T-helper 1 cell treated with Interleukin-12 subunit alpha and Interleukin-12 subunit beta and Interleukin-4 antibody, amounts not matched to agents 30 μg/mL and 1 μg/mL, for 36 hours (primary cell): Measurements from ENCODE around the gene CNN2.

ENCODE experiments used
- H3K27ac Mint-ChIP-seq: one replicate; pipeline ENCODE4 v1.8.0; 2021; ENCODE audit warnings: mild to moderate bottlenecking, mixed read lengths
- H3K27me3 Mint-ChIP-seq: one replicate; pipeline ENCODE4 v1.8.0; 2021; ENCODE audit warnings: low read depth, mixed read lengths
- H3K36me3 Mint-ChIP-seq: one replicate; pipeline ENCODE4 v1.8.0; 2021; ENCODE audit warnings: low read depth, mixed read lengths
- H3K4me1 Mint-ChIP-seq: one replicate; pipeline ENCODE4 v1.8.0; 2021; ENCODE audit warnings: low read depth, mixed read lengths
- H3K4me3 Mint-ChIP-seq: one replicate; pipeline ENCODE4 v1.8.0; 2021; ENCODE audit warnings: mild to moderate bottlenecking, moderate library complexity, mixed read lengths
- H3K9me3 Mint-ChIP-seq: one replicate; pipeline ENCODE4 v1.8.0; 2021; ENCODE audit warnings: mixed read lengths

The CNN2 gene

DNA sequence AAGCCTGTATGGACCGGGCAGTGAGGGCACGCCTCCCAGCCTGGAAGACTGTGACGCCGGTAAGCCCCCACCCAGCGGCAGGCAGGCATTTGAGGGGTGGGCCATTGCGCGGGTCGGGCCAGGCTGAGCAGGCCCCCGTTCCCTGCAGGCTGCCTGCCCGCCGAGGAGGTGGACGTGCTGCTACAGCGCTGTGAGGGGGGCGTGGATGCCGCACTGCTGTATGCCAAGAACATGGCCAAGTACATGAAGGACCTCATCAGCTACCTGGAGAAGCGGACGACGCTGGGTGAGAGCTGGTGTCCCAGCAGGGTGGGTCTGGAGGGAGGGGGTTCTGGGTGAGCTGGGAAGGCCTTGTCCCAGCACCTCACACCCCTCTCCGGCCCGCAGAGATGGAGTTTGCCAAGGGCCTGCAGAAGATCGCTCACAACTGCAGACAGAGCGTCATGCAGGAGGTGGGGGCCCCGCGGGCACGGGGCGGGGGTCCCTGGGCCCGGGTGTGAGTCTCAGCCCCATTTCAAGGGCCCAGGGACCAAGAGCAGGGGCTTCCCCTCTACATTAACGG lies 47.6 kb downstream of the CNN2 start:
- H3K9me3 Mint-ChIP-seq: no peaks in the 10 kb centered on the region
- peaks cover 49% of the 10 kb centered on the region for H3K36me3 Mint-ChIP-seq
- peak overlapping the region; percentile 78 for H3K27ac Mint-ChIP-seq
- peak overlapping the region; percentile 44 for H3K4me3 Mint-ChIP-seq
- no peaks in the 10 kb centered on the region for H3K27me3 Mint-ChIP-seq
- peaks cover 37% of the 10 kb centered on the region for H3K4me1 Mint-ChIP-seq

DNA sequence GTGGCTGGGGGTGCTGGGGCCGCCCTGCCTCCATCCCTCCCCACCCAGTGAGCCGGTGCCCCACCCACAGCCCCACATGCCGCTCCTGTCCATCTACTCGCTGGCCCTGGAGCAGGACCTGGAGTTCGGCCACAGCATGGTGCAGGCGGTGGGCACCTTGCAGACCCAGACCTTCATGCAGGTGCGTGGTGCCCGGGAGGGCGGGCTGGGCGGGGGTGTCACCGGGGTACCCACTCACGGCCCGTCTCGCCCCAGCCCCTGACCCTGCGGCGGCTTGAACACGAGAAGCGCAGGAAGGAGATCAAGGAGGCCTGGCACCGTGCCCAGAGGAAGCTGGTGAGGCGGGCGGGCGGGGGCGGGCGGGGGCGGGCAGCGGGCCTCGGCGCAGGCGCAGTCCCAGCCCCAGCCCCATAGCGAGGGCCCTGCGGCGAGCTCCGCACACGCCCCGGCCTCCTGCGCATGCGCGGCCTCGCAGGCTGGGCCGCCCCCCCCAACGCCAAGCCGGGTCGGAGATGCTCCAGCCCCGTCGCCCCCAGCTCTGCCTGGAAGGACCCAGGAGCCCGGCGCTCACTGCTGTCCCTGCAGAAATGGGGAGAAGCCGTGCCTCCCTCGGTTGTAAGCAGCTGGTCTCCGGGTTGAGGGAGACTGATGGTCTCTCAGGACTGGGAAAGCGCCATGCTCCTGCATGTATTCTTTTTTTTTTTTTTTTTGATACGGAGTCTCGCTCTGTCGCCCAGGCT lies 48.3 kb downstream of the CNN2 start:
- H3K27me3 Mint-ChIP-seq: no peaks in the 10 kb centered on the region
- peaks cover 38% of the 10 kb centered on the region for H3K4me1 Mint-ChIP-seq
- H3K4me3 Mint-ChIP-seq: peak overlapping the region; percentile 73
- H3K36me3 Mint-ChIP-seq: peaks cover 48% of the 10 kb centered on the region
- H3K9me3 Mint-ChIP-seq: no peaks in the 10 kb centered on the region
- H3K27ac Mint-ChIP-seq: peak overlapping the region; percentile 94

DNA sequence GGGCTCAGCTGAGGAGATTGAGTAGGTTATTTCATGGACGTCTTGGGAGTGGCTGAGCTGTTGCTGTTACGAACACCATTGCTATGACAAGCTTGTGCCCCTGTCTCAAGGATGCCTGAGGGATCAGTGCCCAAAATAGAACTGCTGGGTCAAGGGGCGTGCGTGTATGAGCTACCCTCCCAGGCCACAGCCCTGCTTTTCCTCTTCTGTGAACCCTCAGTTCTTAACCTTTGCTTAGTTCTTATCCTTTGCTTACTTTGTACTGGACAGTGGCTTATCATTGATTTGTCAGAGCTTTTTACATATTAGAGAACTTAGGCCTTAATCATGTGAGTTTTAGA lies 49.6 kb downstream of the CNN2 start:
- H3K4me1 Mint-ChIP-seq: peaks cover 42% of the 10 kb centered on the region
- H3K27ac Mint-ChIP-seq: peak overlapping the region; percentile 94
- H3K9me3 Mint-ChIP-seq: no peaks in the 10 kb centered on the region
- peaks cover 56% of the 10 kb centered on the region for H3K36me3 Mint-ChIP-seq
- H3K27me3 Mint-ChIP-seq: no peaks in the 10 kb centered on the region
- H3K4me3 Mint-ChIP-seq: peak overlapping the region; percentile 73

DNA sequence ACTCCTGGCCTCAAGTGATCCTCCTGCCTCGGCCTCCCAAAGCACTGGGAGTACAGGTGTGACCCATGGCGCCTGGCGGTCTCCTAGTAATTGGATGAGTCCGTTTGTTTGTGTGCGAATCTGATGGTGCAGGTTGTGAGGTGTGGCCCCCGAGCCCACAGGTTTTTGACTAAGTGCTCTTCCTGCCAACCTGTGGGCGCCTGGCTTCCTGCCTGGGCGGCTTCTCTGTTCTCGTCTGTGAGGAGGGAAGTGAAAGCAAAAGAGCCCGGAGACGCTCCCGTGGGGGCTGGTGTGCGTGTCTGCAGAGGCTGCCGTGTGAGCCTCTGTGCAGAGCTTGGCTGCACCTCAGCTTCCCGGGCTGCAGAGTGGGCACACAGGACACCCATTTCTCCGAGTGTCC lies 50.5 kb downstream of the CNN2 start:
- Mint-ChIP-seq H3K4me3 (peak overlapping the region; percentile 85), H3K4me1 (peaks cover 38% of the 10 kb centered on the region), H3K9me3 (no peaks in the 10 kb centered on the region), H3K36me3 (peaks cover 54% of the 10 kb centered on the region), H3K27ac (peak overlapping the region; percentile 94), H3K27me3 (no peaks in the 10 kb centered on the region)

DNA sequence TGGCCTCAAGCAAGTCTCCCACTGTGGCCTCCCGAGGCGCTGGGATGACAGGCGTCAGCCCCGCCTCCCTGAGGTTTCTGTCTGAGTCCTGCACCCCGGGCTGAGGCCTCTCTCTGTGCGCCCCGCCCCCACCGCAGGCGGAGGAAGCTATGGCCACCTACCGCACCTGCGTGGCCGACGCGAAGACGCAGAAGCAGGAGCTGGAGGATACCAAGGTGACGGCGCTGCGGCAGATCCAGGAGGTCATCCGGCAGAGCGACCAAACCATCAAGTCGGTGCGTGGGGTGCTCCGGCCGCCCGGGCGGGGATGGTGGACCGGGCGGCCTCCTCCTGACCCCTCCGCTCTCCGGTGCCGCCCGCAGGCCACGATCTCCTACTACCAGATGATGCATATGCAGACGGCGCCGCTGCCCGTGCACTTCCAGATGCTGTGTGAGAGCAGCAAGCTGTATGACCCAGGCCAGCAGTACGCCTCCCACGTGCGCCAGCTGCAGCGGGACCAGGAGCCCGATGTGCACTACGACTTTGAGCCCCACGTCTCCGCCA lies 53.2 kb downstream of the CNN2 start:
- H3K9me3 Mint-ChIP-seq: no peaks in the 10 kb centered on the region
- H3K27me3 Mint-ChIP-seq: no peaks in the 10 kb centered on the region
- peaks cover 44% of the 10 kb centered on the region for H3K36me3 Mint-ChIP-seq
- peak overlapping the region; percentile 85 for H3K4me3 Mint-ChIP-seq
- peaks cover 25% of the 10 kb centered on the region for H3K4me1 Mint-ChIP-seq
- H3K27ac Mint-ChIP-seq: peak overlapping the region; percentile 83

DNA sequence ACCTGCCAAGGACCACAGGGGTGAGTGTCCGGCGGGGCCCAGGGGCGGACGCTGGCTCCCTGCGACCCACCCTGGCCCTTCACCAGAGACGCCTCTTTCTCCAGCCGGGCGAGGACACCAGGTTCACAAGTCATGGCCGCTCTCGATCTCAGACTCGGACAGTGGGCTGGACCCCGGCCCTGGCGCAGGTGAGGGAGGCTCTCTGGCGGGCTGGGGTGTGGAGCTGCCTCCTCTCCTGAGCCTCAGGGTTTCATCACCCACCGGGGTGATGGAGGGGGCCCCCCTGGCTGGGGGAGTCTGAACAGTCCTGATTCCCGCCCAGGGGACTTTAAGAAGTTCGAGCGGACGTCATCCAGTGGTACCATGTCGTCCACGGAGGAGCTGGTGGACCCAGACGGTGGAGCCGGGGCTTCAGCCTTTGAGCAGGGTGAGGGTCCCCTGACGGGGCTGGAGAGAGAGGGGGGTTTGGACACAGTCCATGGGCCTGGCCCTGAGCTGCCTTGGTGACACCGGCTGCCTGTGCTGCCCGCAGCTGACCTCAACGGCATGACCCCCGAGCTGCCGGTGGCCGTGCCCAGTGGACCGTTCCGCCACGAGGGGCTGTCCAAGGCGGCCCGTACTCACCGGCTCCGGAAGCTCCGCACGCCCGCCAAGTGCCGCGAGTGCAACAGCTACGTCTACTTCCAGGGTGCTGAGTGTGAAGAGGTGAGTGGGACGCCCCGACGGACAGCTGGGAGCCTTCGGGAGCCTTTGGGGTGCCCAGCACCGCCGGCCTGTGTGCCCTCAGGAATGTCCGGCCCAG lies 54.2 kb downstream of the CNN2 start:
- H3K4me1 Mint-ChIP-seq: peaks cover 29% of the 10 kb centered on the region
- peaks cover 49% of the 10 kb centered on the region for H3K36me3 Mint-ChIP-seq
- H3K27me3 Mint-ChIP-seq: no peaks in the 10 kb centered on the region
- no peak overlapping the region for H3K4me3 Mint-ChIP-seq
- H3K27ac Mint-ChIP-seq: peak overlapping the region; percentile 72
- no peaks in the 10 kb centered on the region for H3K9me3 Mint-ChIP-seq

DNA sequence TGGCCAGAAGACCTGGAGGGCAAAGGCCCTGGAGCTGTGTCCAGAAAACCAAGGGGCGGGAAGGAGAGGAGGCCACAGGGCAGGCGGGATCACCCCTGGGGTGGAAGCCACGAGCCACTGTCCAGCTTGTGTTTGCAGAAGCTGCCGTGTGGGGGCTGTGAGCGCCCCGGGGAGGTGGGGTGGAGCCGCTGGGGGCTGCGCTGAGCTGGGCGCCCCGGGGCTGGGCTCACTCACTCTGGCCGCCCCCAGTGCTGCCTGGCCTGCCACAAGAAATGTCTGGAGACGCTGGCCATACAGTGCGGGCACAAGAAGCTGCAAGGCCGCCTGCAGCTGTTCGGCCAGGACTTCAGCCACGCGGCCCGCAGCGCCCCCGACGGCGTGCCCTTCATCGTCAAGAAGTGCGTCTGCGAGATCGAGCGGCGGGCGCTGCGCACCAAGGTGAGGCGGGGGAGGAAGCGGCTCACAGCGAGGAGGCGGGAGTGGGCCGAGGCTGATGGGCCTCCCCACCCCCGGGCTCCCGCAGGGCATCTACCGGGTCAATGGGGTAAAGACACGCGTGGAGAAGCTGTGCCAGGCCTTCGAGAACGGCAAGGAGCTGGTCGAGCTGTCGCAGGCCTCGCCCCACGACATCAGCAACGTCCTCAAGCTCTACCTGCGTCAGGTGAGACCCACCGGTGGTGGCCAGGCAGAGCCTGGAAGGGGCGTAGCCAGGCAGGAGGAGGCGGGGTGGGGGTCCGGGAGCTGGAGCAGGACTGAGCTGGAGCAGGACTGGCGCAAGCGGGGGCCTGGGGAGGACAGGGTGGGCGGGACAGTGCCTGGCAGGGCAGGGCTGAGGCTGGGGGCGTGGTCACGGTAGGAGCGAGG lies 55.1 kb downstream of the CNN2 start:
- no peaks in the 10 kb centered on the region for H3K9me3 Mint-ChIP-seq
- H3K4me3 Mint-ChIP-seq: no peak overlapping the region
- peaks cover 43% of the 10 kb centered on the region for H3K36me3 Mint-ChIP-seq
- no peaks in the 10 kb centered on the region for H3K27me3 Mint-ChIP-seq
- peaks cover 23% of the 10 kb centered on the region for H3K4me1 Mint-ChIP-seq
- peak overlapping the region; percentile 73 for H3K27ac Mint-ChIP-seq

DNA sequence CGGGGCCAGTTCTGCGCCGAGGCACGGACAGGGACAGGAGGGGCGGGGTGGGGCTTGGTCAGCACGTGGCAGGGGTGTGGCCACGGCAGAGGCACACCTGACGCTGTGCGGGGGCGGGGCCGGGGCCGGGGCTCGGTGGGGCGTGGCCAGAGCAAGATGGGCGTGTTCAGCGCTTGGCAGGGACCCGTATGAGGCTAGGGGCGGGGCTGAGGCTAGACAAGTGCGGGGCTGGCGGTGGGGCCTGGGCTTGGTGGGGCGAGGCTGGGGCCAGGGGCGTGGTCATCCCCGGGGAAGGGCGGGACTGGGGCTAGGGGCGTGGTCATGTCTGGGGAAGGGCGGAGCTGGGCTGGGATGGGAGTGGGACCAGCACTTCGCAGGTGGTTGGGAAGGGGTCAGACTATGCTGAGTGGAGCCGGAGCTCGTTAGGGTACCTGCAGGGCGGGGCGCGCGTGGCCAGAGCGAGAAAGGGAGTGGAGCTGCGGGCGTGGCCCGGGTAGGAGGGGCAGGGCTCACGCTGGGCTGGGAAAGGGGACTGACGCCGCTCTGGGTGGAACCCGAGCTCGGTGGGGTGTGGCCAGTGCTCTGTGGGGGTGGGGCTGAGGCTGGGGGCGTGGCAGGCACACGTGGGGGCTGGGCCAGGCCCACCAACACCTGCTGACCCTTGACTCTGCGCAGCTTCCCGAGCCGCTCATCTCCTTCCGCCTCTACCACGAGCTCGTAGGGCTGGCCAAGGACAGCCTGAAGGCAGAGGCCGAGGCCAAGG lies 55.9 kb downstream of the CNN2 start:
- Mint-ChIP-seq H3K27ac (peak overlapping the region; percentile 73), H3K36me3 (peaks cover 38% of the 10 kb centered on the region), H3K9me3 (no peaks in the 10 kb centered on the region), H3K27me3 (no peaks in the 10 kb centered on the region), H3K4me3 (no peak overlapping the region), H3K4me1 (peaks cover 20% of the 10 kb centered on the region)

DNA sequence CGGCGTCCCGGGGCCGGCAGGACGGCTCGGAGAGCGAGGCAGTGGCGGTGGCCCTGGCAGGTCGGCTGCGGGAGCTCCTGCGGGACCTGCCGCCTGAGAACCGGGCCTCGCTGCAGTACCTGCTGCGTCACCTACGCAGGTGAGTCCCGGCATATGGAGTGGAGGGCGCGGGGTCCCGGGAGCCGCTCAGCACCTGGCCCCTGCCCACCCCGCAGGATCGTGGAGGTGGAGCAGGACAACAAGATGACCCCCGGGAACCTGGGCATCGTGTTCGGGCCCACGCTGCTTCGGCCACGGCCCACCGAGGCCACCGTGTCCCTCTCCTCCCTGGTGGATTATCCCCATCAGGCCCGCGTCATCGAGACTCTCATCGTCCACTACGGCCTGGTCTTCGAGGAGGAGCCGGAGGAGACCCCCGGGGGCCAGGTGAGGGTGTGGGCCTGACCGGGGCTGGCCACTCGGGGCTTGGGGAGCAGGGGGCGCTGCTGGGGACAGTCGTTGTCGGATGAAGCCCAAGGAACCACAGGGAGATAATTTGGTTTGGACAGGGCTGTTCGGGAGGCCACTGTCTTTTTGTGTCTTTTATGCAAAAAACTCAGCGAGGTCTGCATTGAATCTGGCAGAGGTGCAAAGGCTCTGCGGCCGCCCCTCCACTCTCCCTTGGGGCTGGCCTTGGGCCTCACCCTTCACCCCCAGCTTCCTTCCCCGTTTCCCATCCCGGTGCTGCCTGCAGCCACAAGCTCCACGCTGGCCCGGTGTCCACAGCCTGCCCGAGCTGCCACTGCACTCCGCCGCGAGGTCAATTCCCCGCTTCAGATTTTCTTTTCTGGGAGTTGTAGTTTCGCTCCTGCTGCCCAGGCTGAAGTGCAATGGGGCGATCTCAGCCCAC lies 56.8 kb downstream of the CNN2 start:
- Mint-ChIP-seq H3K4me3 (no peak overlapping the region), H3K27me3 (no peaks in the 10 kb centered on the region), H3K4me1 (peaks cover 25% of the 10 kb centered on the region), H3K27ac (no peak overlapping the region), H3K9me3 (no peaks in the 10 kb centered on the region), H3K36me3 (peaks cover 36% of the 10 kb centered on the region)

DNA sequence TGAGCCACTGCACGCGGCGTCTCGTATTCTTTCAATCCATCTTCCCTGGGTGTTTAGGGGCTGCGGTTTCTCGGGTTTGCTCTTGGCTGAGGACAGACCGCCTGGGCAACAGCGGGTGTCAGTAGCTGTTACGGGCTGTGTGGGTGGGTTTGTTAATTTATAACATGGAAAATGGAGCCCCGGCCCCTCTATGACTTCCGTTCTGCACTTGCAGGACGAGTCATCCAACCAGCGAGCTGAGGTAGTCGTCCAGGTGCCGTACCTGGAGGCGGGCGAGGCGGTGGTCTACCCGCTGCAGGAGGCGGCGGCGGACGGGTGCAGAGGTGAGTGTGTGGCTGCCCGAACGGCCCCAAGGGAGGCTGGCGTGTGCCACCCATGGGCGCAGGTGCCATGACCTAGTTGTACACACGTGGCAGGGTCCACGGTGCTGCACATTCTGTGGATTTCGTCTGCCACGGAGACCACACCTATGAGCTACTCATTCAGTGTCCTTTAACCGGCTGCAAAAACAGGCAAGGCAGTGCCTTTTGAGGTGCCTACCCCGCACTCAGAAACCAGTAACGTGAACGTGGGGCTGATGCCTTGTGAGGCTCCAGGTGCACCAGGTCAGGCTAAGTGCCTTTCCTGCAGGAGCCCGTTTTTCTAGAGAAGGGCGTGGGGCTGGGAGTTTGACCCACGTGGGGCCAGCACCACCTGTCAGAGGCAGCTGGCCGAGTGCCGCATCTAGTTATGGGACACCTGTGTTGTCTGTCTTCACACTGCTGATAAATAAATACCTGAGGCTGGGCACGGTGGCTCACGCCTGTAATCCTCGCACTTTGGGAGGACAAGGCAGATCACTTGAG lies 57.8 kb downstream of the CNN2 start:
- peak overlapping the region; percentile 77 for H3K27ac Mint-ChIP-seq
- no peaks in the 10 kb centered on the region for H3K27me3 Mint-ChIP-seq
- H3K4me1 Mint-ChIP-seq: peaks cover 27% of the 10 kb centered on the region
- H3K4me3 Mint-ChIP-seq: no peak overlapping the region
- H3K9me3 Mint-ChIP-seq: no peaks in the 10 kb centered on the region
- peaks cover 36% of the 10 kb centered on the region for H3K36me3 Mint-ChIP-seq

DNA sequence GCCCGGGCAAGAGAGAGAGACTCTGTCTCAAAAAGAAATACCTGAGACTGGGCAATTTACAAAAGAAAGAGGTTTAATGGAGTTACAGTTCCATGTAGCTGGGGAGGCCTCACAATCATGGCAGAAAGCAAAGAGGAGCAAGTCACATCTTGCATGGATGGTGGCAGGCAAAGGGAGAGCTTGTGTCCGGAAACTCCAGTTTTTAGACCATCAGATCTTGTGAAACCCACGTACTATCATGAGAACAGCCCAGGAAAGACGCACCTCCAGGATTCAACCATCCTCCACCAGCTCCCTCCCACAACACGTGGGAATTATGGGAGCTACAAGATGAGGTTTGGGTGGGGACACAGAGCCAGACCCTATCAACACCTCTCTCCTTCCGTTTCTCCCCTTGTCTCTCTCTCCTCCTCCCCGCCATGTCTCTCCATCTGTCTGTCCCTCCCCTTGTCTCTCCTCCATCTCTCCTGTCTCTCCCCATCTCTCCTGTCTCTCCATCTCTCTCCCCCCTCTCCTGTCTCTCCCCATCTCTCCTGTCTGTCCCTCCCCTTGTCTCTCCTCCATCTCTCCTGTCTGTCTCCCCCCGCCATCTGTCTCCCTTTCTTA lies 58.7 kb downstream of the CNN2 start:
- H3K9me3 Mint-ChIP-seq: no peaks in the 10 kb centered on the region
- H3K27me3 Mint-ChIP-seq: no peaks in the 10 kb centered on the region
- peaks cover 30% of the 10 kb centered on the region for H3K36me3 Mint-ChIP-seq
- peaks cover 22% of the 10 kb centered on the region for H3K4me1 Mint-ChIP-seq
- peak overlapping the region; percentile 14 for H3K4me3 Mint-ChIP-seq
- peak overlapping the region; percentile 77 for H3K27ac Mint-ChIP-seq
